HUES64 (cell line): ENCODE measurements around the gene CXCR3.

Experiments used
- H3K27ac ChIP-seq: 2 replicates; pipeline ENCODE4 v1.7.0; 2013; ENCODE audit warnings: low read depth, low read length, inconsistent platforms
- H3K27me3 ChIP-seq: 2 replicates; pipeline ENCODE4 v1.6.1; 2013; ENCODE audit warnings: mild to moderate bottlenecking, low read length; ENCODE audit not compliant: insufficient read depth
- H3K36me3 ChIP-seq: 2 replicates; pipeline ENCODE4 v1.6.1; 2013; ENCODE audit warnings: mild to moderate bottlenecking, low read length; ENCODE audit not compliant: insufficient read depth
- H3K4me1 ChIP-seq: 2 replicates; pipeline ENCODE4 v1.6.1; 2013; ENCODE audit warnings: mild to moderate bottlenecking, low read length, moderate library complexity; ENCODE audit not compliant: insufficient read depth
- H3K4me3 ChIP-seq: 2 replicates; pipeline ENCODE4 v1.5.1; 2013; ENCODE audit warnings: mild to moderate bottlenecking, low read length, moderate library complexity
- H3K9ac ChIP-seq: 2 replicates; pipeline ENCODE4 v1.6.1; 2013; ENCODE audit warnings: mild to moderate bottlenecking, low read depth, low read length
- H3K9me3 ChIP-seq: 2 replicates; pipeline ENCODE4 v1.6.1; 2013; ENCODE audit warnings: low read depth, low read length; ENCODE audit not compliant: insufficient read depth
- WGBS: fragments of 150-250, 120-280 bp; methylation state at CpG from one replicate; pipeline ENCODE4 v1.1.7; 2013; ENCODE audit warnings: missing lambda C conversion rate; 5-methylcytosine and 5-hydroxymethylcytosine counted together

The CXCR3 gene

GRCh38 chrX:71636438-71637252 is 18.3 kb upstream of the CXCR3 start:
- WGBS, result 89% methylated on average over 8 of the region's 9 CpGs
- Histone ChIP-seq H3K27me3 (no peaks in the 10 kb centered on the region), H3K9ac (no peak overlapping the region), H3K36me3 (no peaks in the 10 kb centered on the region), H3K27ac (no peak overlapping the region), H3K4me3 (no peak overlapping the region), H3K9me3 (no peaks in the 10 kb centered on the region), H3K4me1 (no peaks in the 10 kb centered on the region)

- no peak overlapping the region for H3K27ac ChIP-seq
- WGBS, result 95% methylated on average over 5 of the region's 6 CpGs
Measured at GRCh38 chrX:71634366-71634765, 16.1 kb upstream of the CXCR3 start.

GRCh38 chrX:71632923-71633657 is 14.8 kb upstream of the CXCR3 start:
- Histone ChIP-seq H3K9ac (no peak overlapping the region), H3K27me3 (no peaks in the 10 kb centered on the region), H3K36me3 (no peaks in the 10 kb centered on the region), H3K27ac (no peak overlapping the region), H3K4me3 (no peak overlapping the region), H3K9me3 (no peaks in the 10 kb centered on the region), H3K4me1 (no peaks in the 10 kb centered on the region)
- WGBS, result 91% methylated on average over 10 of the region's 10 CpGs

More at GRCh38 chrX:71634366-71634765, 16.1 kb upstream of the CXCR3 start:
- Histone ChIP-seq H3K36me3 (no peaks in the 10 kb centered on the region), H3K4me3 (no peak overlapping the region), H3K9ac (no peak overlapping the region), H3K4me1 (no peaks in the 10 kb centered on the region), H3K9me3 (no peaks in the 10 kb centered on the region), H3K27me3 (no peaks in the 10 kb centered on the region)

GRCh38 chrX:71629467-71629866 is 11.2 kb upstream of the CXCR3 start:
- WGBS, result 95% methylated on average over 2 of the region's 2 CpGs
- Histone ChIP-seq H3K27me3 (no peaks in the 10 kb centered on the region), H3K4me3 (no peak overlapping the region), H3K4me1 (no peaks in the 10 kb centered on the region), H3K27ac (no peak overlapping the region), H3K9ac (no peak overlapping the region), H3K36me3 (no peaks in the 10 kb centered on the region), H3K9me3 (no peaks in the 10 kb centered on the region)

GRCh38 chrX:71627588-71628404 is 9.5 kb upstream of the CXCR3 start:
- Histone ChIP-seq H3K9ac (no peak overlapping the region), H3K4me3 (no peak overlapping the region), H3K4me1 (no peaks in the 10 kb centered on the region), H3K27me3 (no peaks in the 10 kb centered on the region), H3K27ac (no peak overlapping the region), H3K9me3 (no peaks in the 10 kb centered on the region), H3K36me3 (no peaks in the 10 kb centered on the region)
- WGBS, result 92% methylated on average over 13 of the region's 14 CpGs

GRCh38 chrX:71626576-71626975 is 8.3 kb upstream of the CXCR3 start:
- H3K4me3 ChIP-seq, result no peak overlapping the region
- no peak overlapping the region for H3K9ac ChIP-seq
- H3K9me3 ChIP-seq, result no peaks in the 10 kb centered on the region
- H3K36me3 ChIP-seq, result no peaks in the 10 kb centered on the region
- no peaks in the 10 kb centered on the region for H3K27me3 ChIP-seq
- no peak overlapping the region for H3K27ac ChIP-seq
- 91% methylated on average over 6 of the region's 6 CpGs for WGBS
- H3K4me1 ChIP-seq, result no peaks in the 10 kb centered on the region

- H3K27me3 ChIP-seq, result no peaks in the 10 kb centered on the region
- no peaks in the 10 kb centered on the region for H3K4me1 ChIP-seq
- H3K27ac ChIP-seq, result no peak overlapping the region
- H3K36me3 ChIP-seq, result no peaks in the 10 kb centered on the region
- 91% methylated on average over 3 of the region's 5 CpGs for WGBS
- H3K4me3 ChIP-seq, result no peak overlapping the region
- no peak overlapping the region for H3K9ac ChIP-seq
- H3K9me3 ChIP-seq, result no peaks in the 10 kb centered on the region
Measured at GRCh38 chrX:71625471-71625870, 7.2 kb upstream of the CXCR3 start.

- 98% methylated on average over 3 of the region's 3 CpGs for WGBS
- no peak overlapping the region for H3K9ac ChIP-seq
- H3K4me3 ChIP-seq, result no peak overlapping the region
- H3K27me3 ChIP-seq, result no peaks in the 10 kb centered on the region
- H3K9me3 ChIP-seq, result no peaks in the 10 kb centered on the region
- H3K36me3 ChIP-seq, result no peaks in the 10 kb centered on the region
- no peak overlapping the region for H3K27ac ChIP-seq
- H3K4me1 ChIP-seq, result no peaks in the 10 kb centered on the region
Measured at GRCh38 chrX:71623714-71624113, 5.4 kb upstream of the CXCR3 start.

DNA sequence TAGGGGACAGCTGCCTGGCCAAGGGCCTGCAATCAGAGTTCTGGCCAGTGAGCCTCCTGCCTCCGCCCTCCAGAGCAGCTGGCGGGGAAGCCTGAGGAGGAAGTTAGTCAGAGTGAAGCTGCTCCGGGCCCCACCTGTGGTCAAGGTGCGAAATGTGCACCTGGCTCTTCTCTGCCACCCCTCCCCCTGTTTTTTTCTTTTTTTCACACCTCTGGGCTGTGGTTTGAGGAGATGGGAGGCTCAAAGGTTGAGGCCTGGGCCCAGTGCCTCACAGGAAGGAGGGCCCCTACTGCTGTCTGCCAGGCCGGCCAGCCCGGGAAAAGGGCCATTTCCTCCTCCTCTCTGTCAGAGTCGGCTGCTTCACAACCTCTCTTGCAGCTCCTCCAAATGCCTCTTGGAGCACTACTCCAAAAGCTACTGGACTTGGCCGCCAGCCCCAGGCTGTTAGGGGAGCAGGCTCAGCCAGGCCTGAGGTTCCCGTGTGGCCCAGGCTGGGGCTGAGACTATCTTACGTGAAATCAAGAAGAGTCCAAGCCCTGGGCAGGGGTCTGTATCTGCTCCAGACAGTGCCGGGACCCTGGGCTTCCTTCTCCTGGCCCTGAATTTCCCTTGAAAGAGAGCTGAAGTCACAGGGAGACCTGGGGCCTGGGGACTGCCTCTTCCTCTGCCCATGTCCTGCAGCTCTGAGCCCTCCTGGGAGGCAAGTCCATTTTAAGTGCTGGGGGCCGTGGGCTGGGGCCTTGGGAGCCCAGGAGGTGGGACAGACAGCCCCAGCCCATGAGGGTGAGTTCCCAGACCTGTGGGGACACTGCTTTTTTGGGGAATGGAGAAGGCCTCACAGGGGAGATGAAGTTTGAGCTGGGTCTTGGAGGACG is 4.5 kb upstream of the CXCR3 start:
- Histone ChIP-seq H3K4me3 (no peak overlapping the region), H3K27ac (no peak overlapping the region), H3K4me1 (no peaks in the 10 kb centered on the region), H3K9me3 (no peaks in the 10 kb centered on the region), H3K27me3 (no peaks in the 10 kb centered on the region), H3K9ac (no peak overlapping the region), H3K36me3 (no peaks in the 10 kb centered on the region)
- 50% methylated on average over 11 of the region's 13 CpGs for whole genome bisulfite sequencing

GRCh38 chrX:71622032-71622575 is 3.8 kb upstream of the CXCR3 start:
- H3K9me3 ChIP-seq, result no peaks in the 10 kb centered on the region
- no peak overlapping the region for H3K27ac ChIP-seq
- no peaks in the 10 kb centered on the region for H3K4me1 ChIP-seq
- H3K36me3 ChIP-seq, result no peaks in the 10 kb centered on the region
- H3K4me3 ChIP-seq, result no peak overlapping the region
- no peaks in the 10 kb centered on the region for H3K27me3 ChIP-seq
- WGBS, result 92% methylated on average over 8 of the region's 9 CpGs
- no peak overlapping the region for H3K9ac ChIP-seq
